ENCODE results near the gene ZNF92.

ZNF92 gene

GRCh38 chr7:65448816-65449504 is 75.3 kb downstream of the ZNF92 start:
- H3K27ac ChIP-seq: no peak overlapping the region
- TF ChIP-seq ZFX (IDR thresholded peaks at IDR 0.05) (no peak), CTCF (conservative IDR thresholded peaks at IDR 0.05) (no peak)

- TF ChIP-seq CTCF (conservative IDR thresholded peaks at IDR 0.05): no peak
- no peak for TF ChIP-seq ZFX (IDR thresholded peaks at IDR 0.05)
Measured at GRCh38 chr7:65449505-65449852, 75.8 kb downstream of the ZNF92 start.

More at GRCh38 chr7:65449505-65449852, 75.8 kb downstream of the ZNF92 start:
- H3K27ac ChIP-seq: no peak overlapping the region
